Smooth muscle cell (in vitro differentiated cells): Measurements from ENCODE around the gene LRR1. TPM values are rescaled to one million over a fixed set of nuclear protein-coding genes. Genes with fewer than 3 reads are reported as not detected.

Source experiments
- DNase-seq: peaks from one replicate; lab custom pipeline; 2025; ENCODE audit not compliant: unreplicated experiment; lab: John Stamatoyannopoulos, UW
- H2AFZ ChIP-seq: fragments of 200-600 bp; sonication (generic); 2 replicates; pipeline ENCODE4 v1.6.0; 2016; ENCODE audit warnings: antibody characterized with exemption, low read depth, mild to moderate bottlenecking
- H3F3A ChIP-seq: fragments of 200-600 bp; sonication (generic); 2 replicates; pipeline ENCODE4 v1.6.0; 2017; ENCODE audit warnings: antibody characterized with exemption, low read depth
- H3K27ac ChIP-seq: fragments of 200-600 bp; sonication (generic); 2 replicates; pipeline ENCODE4 v1.5.1; 2016; ENCODE audit warnings: low read depth, mild to moderate bottlenecking
- H3K27me3 ChIP-seq: fragments of 200-600 bp; sonication (generic); 2 replicates; pipeline ENCODE4 v1.6.1; 2016; ENCODE audit warnings: low read depth, mild to moderate bottlenecking
- H3K36me3 ChIP-seq: fragments of 200-600 bp; sonication (generic); 2 replicates; pipeline ENCODE4 v1.5.1; 2016; ENCODE audit warnings: low read depth
- H3K4me1 ChIP-seq: fragments of 200-600 bp; sonication (generic); 2 replicates; pipeline ENCODE4 v1.5.1; 2016; ENCODE audit warnings: low read depth
- H3K4me2 ChIP-seq: fragments of 200-600 bp; sonication (generic); 2 replicates; pipeline ENCODE4 v1.6.0; 2016; ENCODE audit warnings: mild to moderate bottlenecking
- H3K4me3 ChIP-seq: fragments of 200-600 bp; sonication (generic); 2 replicates; pipeline ENCODE4 v1.5.1; 2016; ENCODE audit warnings: mild to moderate bottlenecking
- H3K79me2 ChIP-seq: fragments of 200-600 bp; sonication (generic); 2 replicates; pipeline ENCODE4 v1.6.0; 2016; ENCODE audit warnings: low read depth, mild to moderate bottlenecking
- H3K9ac ChIP-seq: fragments of 200-600 bp; sonication (generic); 2 replicates; pipeline ENCODE4 v1.6.0; 2016; ENCODE audit warnings: low read depth
- H3K9me3 ChIP-seq: fragments of 200-600 bp; sonication (generic); replicated peaks from 2 replicates; pipeline ENCODE4 v1.5.1; 2016; ENCODE audit warnings: low read depth
- H4K20me1 ChIP-seq: fragments of 200-600 bp; sonication (generic); 2 replicates; pipeline ENCODE4 v1.6.0; 2016; ENCODE audit warnings: low read depth
- WGBS: methylation state at CpG from one replicate; pipeline ENCODE4 v1.1.7; 2016; ENCODE audit warnings: low lambda C conversion rate; 5-methylcytosine and 5-hydroxymethylcytosine counted together
- polyA plus RNA-seq: library from polyadenylated mRNA; unstranded; fragments of >200 nt; fragmentation: Nextera tagmentation; extraction: Ambion mirVana; gene quantifications from 2 replicates; pipeline ENCODE4 v1.2.1, GENCODE V29; 2016
- total RNA-seq: library from RNA; depleted of rRNA; stranded (reverse); fragments of >200 nt; gene quantifications from 2 replicates; pipeline ENCODE4 v1.2.3, GENCODE V29; 2014
- TF ChIP-seq, protein P1 (sequence below): fragments of 200-600 bp; sonication (generic); IDR thresholded peaks from 2 replicates; pipeline ENCODE4 v1.5.1; 2017; ENCODE audit warnings: borderline replicate concordance, mild to moderate bottlenecking, antibody characterized with exemption; ENCODE audit not compliant: insufficient read depth, poor library complexity, severe bottlenecking

Gene LRR1
- total and polyA plus RNA-seq, 2 experiments from 2014 or later, result 14.7 to 18.7 TPM

GRCh38 chr14:49585803-49586672 lies 12.7 kb upstream of the LRR1 start, which contains the start of gene RPS29:
RPS29 (minus strand) TSS chr14:49586380; CDS start chr14:49586346, 34 bp downstream.
- Histone ChIP-seq H3K9me3 (no peaks in the 10 kb centered on the region), H3K4me1 (peaks cover 14% of the 10 kb centered on the region), H2AFZ (peak within 1 kb of the TSS; percentile 65), H4K20me1 (peaks cover 46% of the 10 kb centered on the region), H3F3A (peaks cover 8% of the 10 kb centered on the region), H3K79me2 (peaks cover 50% of the 10 kb centered on the region), H3K4me3 (peak within 1 kb of the TSS; percentile 80), H3K4me2 (peak within 1 kb of the TSS; percentile 91), H3K27ac (peak within 1 kb of the TSS; percentile 80), H3K27me3 (no peaks in the 10 kb centered on the region), H3K36me3 (peaks cover 4% of the 10 kb centered on the region), H3K9ac (peak within 1 kb of the TSS; percentile 87)
- TF ChIP-seq, protein P1, sequence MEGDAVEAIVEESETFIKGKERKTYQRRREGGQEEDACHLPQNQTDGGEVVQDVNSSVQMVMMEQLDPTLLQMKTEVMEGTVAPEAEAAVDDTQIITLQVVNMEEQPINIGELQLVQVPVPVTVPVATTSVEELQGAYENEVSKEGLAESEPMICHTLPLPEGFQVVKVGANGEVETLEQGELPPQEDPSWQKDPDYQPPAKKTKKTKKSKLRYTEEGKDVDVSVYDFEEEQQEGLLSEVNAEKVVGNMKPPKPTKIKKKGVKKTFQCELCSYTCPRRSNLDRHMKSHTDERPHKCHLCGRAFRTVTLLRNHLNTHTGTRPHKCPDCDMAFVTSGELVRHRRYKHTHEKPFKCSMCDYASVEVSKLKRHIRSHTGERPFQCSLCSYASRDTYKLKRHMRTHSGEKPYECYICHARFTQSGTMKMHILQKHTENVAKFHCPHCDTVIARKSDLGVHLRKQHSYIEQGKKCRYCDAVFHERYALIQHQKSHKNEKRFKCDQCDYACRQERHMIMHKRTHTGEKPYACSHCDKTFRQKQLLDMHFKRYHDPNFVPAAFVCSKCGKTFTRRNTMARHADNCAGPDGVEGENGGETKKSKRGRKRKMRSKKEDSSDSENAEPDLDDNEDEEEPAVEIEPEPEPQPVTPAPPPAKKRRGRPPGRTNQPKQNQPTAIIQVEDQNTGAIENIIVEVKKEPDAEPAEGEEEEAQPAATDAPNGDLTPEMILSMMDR, result no peak
- WGBS, result under 1% methylated on average over 54 of the region's 55 CpGs
- DNase-seq, result peak; percentile 97

GRCh38 chr14:49586673-49587460 lies 11.9 kb upstream of the LRR1 start:
- Histone ChIP-seq H3K9ac (no peak overlapping the region), H3K9me3 (no peaks in the 10 kb centered on the region), H3K79me2 (peaks cover 43% of the 10 kb centered on the region), H3K27me3 (no peaks in the 10 kb centered on the region), H4K20me1 (peaks cover 38% of the 10 kb centered on the region), H3F3A (peaks cover 8% of the 10 kb centered on the region), H3K27ac (peak overlapping the region; percentile 49), H2AFZ (peak overlapping the region; percentile 5), H3K4me2 (peak overlapping the region; percentile 60), H3K36me3 (peaks cover 4% of the 10 kb centered on the region), H3K4me1 (peaks cover 14% of the 10 kb centered on the region), H3K4me3 (peak overlapping the region; percentile 80)
- WGBS, result 2% methylated on average over 15 of the region's 21 CpGs
- TF ChIP-seq, protein P1, result peak; percentile 86
- DNase-seq, result no peak

DNA sequence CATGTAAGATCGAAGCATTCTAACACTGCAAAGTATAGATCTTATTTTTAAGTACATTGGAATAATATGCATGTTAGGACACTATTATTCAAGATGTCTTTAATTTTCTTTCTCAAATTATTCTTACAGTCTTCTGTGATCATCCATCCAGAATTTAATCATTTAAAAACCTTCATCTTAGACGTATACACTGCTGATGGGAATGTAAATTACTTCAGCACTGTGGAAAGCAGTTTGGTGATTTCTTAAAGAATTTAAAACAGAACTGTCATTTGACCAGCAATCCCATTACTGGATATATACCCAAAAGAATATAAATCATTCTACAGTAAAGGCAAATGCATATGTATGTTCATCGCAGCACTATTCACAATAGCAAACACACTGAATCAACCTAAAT lies 9.4 kb upstream of the LRR1 start:
- no peak overlapping the region for H3K4me3 ChIP-seq
- peaks cover 12% of the 10 kb centered on the region for H4K20me1 ChIP-seq
- peaks cover 18% of the 10 kb centered on the region for H3K79me2 ChIP-seq
- no peak overlapping the region for H3K27ac ChIP-seq
- no peaks in the 10 kb centered on the region for H3K36me3 ChIP-seq
- no peaks in the 10 kb centered on the region for H3K9me3 ChIP-seq
- no peak overlapping the region for H2AFZ ChIP-seq
- TF ChIP-seq, protein P1, result no peak
- H3K4me1 ChIP-seq, result peaks cover 6% of the 10 kb centered on the region
- no peaks in the 10 kb centered on the region for H3K27me3 ChIP-seq
- no peaks in the 10 kb centered on the region for H3F3A ChIP-seq
- H3K9ac ChIP-seq, result no peak overlapping the region
- WGBS, result 91% methylated on average over 3 of the region's 3 CpGs
- DNase-seq, result no peak
- no peak overlapping the region for H3K4me2 ChIP-seq
